GM12864 (cell line): ENCODE data around the gene CD6.

Experiments used
- DNase-seq: peaks from one replicate; pipeline ENCODE4 v3.0.0-alpha.2; 2011; ENCODE audit warnings: low read depth
- H3K4me3 ChIP-seq: 2 replicates; pipeline ENCODE4 v1.5.1; 2011; ENCODE audit warnings: mild to moderate bottlenecking, low read depth, low read length, control low read depth
- CTCF ChIP-seq: IDR thresholded peaks from 2 replicates; pipeline ENCODE4 v1.5.1; 2011; ENCODE audit warnings: low read depth, mild to moderate bottlenecking, moderate library complexity, low read length, control low read depth, inconsistent platforms; ENCODE audit errors: missing control alignments

The CD6 gene

GRCh38 chr11:61052182-61052972, 80.9 kb downstream of the CD6 start:
- no peak for DNase-seq
- H3K4me3 ChIP-seq: no peak overlapping the region
- no peak for TF ChIP-seq CTCF

DNA sequence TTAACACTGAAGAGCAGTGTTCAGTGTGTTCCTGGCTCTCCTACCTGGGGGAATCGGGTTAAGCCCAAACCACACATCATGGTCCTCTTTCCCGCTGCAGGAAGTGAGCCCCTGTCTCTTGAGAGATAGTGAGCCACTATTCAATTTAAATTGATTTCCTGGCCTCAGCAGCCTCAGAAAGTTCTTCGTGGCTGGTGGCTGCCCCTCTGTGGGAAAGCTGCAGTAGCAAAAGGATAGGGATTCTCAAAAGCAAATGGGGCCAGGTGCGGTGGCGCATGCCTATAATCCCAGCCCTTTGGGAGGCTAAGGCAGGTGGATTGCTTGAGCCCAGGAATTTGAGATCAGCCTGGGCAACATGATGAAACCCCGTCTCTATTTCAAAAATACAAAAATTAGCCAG, 81.7 kb downstream of the CD6 start:
- DNase-seq: no peak
- H3K4me3 ChIP-seq: no peak overlapping the region
- TF ChIP-seq CTCF: no peak

GRCh38 chr11:61054513-61054912, 83.0 kb downstream of the CD6 start:
- DNase-seq: no peak
- H3K4me3 ChIP-seq: no peak overlapping the region
- TF ChIP-seq CTCF: no peak

DNA sequence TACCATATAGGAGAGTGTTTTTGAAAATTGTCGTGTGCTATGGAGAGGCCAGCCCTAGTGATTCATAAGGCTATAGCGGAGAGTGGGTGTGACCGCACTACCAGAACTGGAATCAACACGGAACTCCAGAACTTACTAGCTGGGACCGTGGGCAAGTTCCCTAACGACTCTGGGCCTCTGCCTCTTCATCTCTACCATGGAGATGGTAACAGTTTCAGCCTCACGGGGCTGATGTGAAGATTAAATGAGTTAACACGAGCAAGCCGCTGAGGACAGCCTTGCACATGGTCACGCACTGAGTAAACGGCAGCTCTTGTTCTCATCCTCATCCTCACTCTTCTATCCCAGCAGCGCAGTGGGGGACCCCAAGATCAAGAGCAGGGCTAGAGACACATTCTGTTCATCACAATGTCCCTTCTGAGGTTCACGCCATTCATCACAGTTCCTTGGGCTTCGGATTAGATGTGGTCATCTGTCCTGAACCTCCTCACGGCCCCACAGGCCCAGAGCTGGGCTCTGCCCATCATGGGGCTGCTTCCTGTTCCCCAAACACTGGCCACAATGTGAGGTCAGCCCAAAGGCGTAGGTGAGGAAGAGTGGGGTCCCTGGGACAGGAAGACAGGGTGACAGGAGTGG, 83.6 kb downstream of the CD6 start:
- no peak overlapping the region for H3K4me3 ChIP-seq
- no peak for TF ChIP-seq CTCF
- no peak for DNase-seq

DNA sequence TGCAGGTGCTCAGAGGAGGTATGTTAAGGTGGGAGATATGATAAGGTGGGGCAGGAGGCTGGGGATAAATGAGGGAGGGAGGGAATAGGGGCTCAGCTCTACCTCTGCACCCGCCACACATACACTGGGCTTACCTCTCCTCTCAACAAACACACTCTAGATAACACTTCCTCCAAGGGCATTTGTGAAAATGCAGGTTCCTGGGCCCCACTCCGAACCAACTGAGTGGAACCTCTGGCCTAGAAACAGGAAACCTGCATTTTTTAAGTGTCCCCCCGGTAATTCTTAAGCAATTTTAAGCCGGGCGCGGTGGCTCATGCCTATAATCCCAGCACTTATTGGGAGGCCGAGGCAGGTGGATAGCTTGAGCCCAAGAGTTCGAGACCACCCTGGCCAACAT, 84.3 kb downstream of the CD6 start:
- no peak for TF ChIP-seq CTCF
- DNase-seq: no peak
- H3K4me3 ChIP-seq: no peak overlapping the region

DNA sequence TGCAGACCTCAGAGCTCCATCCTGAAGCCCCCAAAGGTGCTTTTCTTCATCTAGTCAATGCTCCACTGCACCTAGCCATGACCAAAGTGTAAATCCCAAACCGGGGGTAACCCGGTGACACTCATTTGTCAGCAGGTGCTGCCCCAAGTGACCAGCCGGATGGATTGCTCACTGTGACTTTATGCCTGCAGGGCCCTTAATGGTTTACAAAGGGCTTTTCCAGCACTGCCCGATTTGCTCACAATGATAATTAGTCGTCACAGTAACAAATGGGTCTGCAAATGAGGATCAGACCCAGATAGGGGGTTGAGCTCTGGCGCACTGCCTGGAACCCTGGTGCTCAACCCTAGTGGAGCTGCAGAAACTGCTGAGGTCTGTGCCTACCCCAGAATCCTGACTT, 85.1 kb downstream of the CD6 start:
- no peak for DNase-seq
- TF ChIP-seq CTCF: no peak
- H3K4me3 ChIP-seq: no peak overlapping the region

DNA sequence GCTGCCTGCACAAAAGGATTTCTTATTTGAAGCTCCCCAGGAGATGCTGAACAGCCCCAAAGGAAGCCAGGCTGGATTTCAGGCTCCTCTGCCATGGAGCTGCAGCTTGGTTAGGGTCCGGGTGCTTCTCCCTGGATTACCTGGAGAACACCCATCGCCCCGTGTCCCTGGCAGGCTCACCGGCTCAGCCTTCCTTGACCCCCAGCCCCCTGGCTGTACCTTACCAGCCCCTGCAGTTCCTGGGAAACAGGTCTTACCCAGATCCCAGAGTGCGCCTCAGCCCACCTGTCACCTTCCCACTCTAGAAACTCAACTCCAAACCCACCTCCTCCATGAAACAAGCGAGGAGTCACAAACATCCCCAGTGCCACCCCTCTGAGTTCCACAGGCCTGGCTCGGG, 85.5 kb downstream of the CD6 start:
- DNase-seq: no peak
- H3K4me3 ChIP-seq: no peak overlapping the region
- no peak for TF ChIP-seq CTCF
